SHP77 (cell line): ENCODE results near the gene TFCP2L1.
"Not testable (repeated sequence)": the region's sequence is repeated elsewhere in the genome, so short reads cannot be mapped to it uniquely, and the experiment has no call there.

Source experiments
- DNase-seq, 2 experiments: peaks; one replicate each; lab custom pipeline; 2025; lab: John Stamatoyannopoulos, UW

The TFCP2L1 gene

DNA sequence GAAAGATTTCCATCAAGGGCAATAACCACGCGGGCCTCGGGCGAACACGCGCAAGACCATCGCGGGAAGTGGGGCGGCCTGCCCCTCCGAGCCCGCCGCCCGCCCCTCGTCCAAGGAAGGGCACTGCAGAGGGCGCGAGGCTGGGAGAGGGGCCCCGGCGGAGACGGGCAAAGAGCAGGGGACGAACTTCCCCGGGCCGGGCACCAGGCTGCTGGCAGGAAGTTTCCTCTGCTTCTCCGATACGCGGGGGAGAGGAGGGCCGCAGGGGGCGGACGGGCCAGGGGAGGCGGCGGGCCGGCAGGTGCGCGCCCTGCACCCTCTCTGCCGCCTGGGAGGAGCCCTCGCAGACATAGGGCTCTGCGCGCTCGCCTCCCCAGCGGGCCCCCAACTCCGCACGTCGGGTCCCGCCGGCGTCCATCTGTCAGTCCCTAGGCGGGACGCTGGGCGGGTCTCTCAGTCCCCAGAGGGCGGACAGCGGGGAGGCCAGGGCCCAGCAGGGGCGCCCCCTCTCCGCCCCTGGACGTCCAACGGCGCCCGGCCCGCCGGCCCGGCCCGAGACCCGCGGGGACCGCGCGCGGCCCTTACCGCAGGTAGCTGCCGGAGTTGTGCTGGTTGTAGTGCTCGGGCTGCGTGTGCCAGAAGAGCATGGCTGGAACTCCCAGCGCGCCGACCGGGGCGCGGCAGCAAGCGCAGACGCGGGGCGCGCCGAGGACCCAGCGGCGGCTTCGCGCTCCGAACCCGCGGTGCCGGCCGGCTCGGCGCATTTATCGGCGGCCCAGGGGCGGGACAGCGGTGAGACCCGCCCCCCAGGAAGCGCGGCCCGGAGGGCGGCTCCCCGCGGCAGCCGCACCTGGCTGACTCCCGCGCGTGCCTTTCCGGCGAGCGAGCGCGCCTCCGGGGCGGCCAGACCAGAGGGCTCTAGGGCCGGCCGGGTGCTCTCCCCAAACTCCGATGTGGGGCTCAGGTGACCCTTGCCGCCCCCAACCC lies at the start of gene TFCP2L1:
TSS of gene TFCP2L1 (minus strand) at position 740 of the 987 bp plus-strand sequence. CDS start at position 647, 93 bp downstream.
- DNase-seq = no peak

DNA sequence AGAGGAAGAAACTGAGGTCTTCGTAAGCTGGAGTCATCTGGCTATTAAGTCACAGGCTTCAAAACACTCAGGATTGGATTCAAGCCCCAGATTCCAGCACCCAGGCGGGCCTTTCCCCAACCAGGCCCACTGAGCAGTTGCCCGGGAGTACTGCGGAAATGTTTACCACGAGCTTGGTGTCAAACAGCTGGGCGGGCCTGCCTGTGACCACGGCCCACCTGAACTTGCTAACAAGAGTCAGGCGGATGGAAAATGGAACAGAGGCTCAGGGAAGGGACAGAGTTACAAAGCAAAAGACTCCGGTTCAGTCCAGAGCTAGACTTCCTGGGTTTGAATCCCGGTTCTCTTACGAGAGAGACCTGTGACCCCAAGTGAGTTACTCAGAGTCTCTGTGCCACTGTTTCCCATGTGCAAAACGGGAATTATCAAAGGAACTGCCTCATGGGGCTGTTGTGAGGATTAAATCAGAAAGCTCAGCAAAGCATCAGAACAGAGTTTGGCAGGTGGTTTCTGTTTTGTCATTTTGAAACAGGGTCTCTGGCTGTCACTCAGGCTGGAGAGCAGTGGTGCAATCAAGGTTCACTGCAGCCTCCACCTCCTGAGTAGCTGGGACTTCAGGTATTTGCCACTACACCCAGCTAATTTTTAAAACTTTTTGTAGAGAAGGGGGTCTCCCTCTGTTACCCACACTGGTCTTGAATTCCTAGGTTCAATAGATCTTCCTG lies 49.0 kb upstream of the TFCP2L1 start:
- no peak for DNase-seq

DNA sequence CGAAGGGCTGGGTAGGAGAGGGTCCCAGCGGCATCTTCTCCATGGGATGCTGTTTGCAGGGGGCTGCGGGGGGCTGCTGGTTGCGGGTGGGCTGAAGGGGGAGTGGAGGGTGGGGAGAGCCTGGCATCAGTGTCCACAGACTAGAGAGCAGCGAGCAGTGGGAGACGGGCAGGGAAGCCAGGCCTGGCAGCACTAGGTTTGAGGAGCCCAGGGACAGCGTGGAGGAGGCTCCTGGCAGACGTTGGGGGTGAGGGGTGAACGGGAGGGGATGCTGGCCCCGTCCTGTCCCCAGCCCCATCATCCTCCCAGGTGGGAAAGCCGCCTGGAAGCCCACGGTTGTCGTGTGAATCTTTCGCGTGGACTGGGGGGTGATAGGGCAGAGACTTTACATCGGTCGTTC lies 48.2 kb upstream of the TFCP2L1 start:
- no peak for DNase-seq

DNA sequence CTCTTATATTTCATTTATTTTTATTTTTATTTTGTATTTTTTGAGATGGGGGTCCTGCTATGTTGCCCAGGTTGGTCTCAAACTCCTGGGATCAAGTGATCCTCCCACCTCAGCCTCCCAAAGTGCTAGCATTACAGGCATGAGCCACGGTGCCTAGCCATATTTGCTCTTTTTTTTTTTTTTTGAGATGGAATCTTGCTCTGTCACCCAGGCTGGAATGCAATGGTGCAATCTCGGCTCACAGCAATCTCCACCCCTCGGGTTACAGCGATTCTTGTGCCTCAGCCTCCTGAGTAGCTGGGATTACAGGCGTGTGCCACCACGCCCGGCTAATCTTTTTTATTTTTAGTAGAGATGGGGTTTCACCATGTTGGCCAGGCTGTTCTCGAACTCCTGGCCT lies 46.3 kb upstream of the TFCP2L1 start:
- DNase-seq = not testable (repeated sequence)

DNA sequence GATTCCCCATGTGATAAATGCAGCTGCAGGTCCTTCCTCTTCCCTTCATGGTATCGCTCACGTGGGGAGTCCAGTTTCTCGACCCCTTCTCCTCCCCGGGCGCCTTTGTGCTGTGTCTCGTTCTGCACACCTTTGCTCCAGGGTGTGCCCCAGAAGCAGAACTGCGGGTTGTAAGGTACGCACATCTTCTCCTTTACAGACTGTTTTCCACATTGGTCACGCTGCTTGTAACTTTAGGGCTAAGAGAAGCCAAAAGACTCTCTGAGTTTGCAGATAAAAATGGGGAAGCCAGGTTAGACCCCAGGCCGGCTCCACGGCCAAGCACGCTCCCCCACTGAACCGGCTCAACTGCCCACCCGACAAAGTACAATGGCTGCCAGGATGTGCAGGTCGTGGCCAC lies 45.9 kb upstream of the TFCP2L1 start:
- DNase-seq = no peak

- no peak for DNase-seq
These were observed 44.8 kb upstream of the TFCP2L1 start for GRCh38 chr2:121329786-121330185.

GRCh38 chr2:121326628-121327027 lies 41.6 kb upstream of the TFCP2L1 start:
- DNase-seq = no peak

DNA sequence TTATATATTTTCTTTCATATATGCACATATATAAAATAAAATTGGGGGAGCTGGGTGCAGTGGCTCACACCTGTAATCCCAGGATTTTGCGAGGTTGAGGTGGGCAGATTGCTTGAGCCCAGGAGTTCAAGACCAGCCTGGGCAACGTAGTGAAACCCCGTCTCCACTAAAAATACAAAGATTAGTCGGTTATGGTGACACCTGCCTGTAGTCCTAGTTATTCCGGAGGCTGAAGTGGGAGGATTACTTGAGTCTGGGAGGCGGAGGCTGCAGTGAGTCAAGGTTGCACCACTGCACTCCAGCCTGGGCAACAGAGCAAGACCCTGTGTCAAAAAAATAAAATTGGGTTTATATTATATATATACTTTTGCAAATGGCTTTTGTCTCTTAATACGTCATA lies 39.6 kb upstream of the TFCP2L1 start:
- DNase-seq = no peak

DNA sequence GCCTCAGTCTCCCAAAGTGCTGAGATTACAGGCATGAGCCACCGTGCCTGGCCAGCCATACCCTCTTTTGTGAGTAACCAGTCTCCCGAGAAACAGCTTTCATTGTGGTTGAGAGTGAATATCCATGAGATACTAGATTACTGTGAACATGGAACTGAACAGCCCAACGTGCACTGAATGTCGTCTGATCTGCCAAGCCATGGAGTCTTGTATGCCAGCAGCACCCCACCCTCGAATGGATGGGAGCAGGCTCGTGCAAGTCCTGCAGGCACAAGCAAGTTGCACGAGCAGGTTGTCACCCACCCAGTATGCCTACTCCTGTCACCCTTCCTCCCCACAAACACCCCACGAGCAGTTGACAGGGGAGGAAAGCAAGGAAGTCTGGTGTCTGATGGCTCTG lies 36.5 kb upstream of the TFCP2L1 start:
- DNase-seq = no peak

GRCh38 chr2:121319941-121320340 lies 34.9 kb upstream of the TFCP2L1 start:
- no peak for DNase-seq

GRCh38 chr2:121316986-121317385 lies 32.0 kb upstream of the TFCP2L1 start:
- no peak for DNase-seq

DNA sequence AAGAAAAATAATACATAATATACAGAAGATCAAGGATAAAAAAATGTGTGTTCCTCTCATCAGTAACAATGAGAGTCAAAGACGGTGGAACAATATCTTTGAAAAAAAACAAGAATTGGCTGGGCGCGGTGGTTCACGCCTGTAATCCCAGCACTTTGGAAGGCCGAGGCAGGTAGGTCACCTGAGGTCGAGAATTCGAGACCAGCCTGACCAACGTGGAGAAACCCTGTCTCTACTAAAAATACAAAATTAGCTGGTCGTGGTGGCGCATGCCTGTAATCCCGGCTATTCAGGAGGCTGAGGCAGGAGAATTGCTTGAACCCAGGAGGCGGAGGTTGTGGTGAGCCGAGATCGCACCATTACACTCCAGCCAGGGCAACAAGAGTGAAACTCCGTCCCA lies 28.7 kb upstream of the TFCP2L1 start:
- not testable (repeated sequence) for DNase-seq

DNA sequence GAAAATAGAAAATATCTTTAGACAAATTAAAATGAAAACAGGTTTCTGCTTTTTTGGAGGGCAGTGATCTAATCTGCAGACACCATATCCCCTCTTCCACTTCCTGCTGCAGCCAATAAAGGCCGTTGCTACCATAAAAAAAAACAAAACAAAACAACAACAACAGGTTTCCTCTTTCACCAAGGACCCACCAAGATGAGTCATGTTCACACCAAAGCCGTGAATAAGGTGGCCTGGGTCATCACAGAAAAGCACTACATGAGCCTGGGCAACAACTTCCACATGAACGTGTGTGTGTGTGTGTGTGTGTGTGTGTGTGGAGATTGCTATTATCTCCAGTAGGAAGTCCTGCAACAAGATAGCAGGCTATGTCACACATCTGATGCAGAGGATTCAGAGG lies 24.8 kb upstream of the TFCP2L1 start:
- no peak for DNase-seq

DNA sequence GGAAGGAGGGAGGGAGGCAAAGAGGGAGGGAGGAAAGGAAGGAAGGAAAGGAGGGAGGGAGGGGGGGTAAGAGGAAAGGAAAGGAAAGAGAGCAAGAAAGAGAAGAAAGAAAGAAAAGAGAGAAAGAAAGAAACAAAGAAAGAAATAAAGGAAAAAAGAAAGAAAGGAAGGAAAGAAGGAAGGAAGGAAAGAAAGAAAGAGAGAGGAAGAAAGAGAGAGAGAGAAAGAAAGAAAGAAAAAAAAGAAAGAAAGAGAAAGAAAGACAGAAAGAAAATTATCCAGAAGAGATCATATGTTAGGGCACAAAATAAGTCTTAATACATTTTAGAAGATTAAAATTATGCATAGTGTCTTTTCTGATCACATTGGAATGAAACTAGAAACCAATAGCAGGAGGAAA lies 24.3 kb upstream of the TFCP2L1 start:
- no peak for DNase-seq

- DNase-seq = no peak
These were observed 22.0 kb upstream of the TFCP2L1 start for GRCh38 chr2:121307048-121307447.

DNA sequence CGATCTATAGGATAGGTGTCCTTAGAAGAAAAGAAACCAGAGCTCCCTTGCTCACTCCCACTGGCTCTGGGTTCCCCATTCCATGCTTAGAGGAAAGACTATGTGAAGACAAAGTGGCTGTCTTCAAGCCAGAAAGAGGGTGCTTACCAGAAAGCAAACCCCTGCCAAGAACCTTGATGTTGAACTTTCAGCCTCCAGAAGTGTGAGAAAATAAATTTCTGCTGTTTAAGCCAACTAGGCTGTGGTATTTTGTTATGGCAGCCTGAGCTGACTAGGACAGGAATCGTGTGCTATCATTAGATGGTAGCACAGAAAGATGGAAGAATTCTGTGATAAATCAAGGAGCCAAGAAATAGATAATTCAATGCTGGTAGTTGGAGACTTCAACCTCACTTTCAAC lies 19.9 kb upstream of the TFCP2L1 start:
- DNase-seq = no peak

GRCh38 chr2:121303531-121304263 lies 18.7 kb upstream of the TFCP2L1 start:
- DNase-seq = no peak

GRCh38 chr2:121301190-121301589 lies 16.2 kb upstream of the TFCP2L1 start:
- DNase-seq = not testable (repeated sequence)

DNA sequence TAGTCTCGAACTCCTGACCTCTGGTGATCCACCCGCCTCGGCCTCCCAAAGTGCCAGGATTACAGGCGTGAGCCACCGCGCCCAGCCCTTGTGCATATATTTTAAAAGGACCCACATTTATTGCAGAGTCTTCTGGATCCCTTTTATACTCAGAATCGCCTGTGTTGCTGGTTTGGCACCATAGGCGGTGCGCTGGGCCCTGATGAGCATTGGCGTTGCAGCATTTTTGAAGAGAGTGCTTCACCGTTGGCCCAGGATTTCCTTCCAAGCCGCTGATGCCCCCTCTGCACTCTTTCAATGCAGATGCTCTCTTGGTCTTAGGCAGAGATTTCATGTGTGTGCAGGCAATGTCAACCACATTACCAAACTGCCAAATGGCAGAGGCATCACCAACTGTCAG lies 13.5 kb upstream of the TFCP2L1 start:
- DNase-seq = no peak

GRCh38 chr2:121297866-121298265 lies 12.9 kb upstream of the TFCP2L1 start:
- DNase-seq = not testable (repeated sequence)

DNA sequence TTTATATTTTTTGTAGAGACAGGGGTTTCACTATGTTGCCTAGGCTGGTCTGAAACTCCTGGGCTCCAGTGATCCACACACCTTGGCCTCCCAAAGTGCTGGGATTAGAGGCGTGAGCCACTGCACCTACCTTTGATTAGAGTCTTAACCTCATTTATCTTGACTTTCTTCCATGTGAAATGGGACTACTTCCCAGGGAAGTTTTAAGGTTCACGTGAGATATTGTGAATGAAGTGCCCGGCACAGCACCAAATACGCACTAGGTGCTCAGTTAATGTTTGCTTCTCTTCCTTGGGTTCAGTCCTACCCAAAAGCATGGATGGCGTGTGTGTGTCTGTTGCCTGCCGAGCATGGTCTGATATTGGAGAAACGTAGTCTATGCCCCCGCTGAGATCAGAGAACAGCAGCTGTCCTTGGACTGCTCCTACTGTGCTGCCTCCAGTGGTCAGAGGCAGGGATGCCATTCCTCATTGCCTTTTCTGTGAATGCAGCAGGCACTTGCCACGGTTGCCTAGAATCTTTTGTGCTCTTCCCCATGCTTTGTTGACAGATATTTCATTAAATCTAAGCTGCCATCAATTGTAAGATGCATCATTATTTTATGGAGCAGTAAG lies 12.3 kb upstream of the TFCP2L1 start:
- DNase-seq = peak; percentile 42 to 50
